Mesenchymal stem cell (in vitro differentiated cells and primary cell): ENCODE results near the gene VIPR2.

ENCODE experiments used
- DNase-seq: peaks from one replicate; pipeline ENCODE4 v3.0.0-alpha.2; 2013
- H2AFZ ChIP-seq: one replicate; pipeline ENCODE4 v1.6.1; 2013; ENCODE audit warnings: low read depth, mild to moderate bottlenecking, control low read depth, inconsistent platforms, low read length, moderate library complexity
- H2AK5ac ChIP-seq: 2 replicates; pipeline ENCODE4 v1.6.1; 2013; ENCODE audit warnings: low read length, moderate library complexity, mild to moderate bottlenecking, inconsistent platforms; ENCODE audit not compliant: severe bottlenecking
- H2BK120ac ChIP-seq: one replicate; pipeline ENCODE4 v1.6.1; 2013; ENCODE audit warnings: low read depth, mild to moderate bottlenecking, inconsistent platforms, low read length, moderate library complexity
- H2BK12ac ChIP-seq, 2 experiments: one replicate each; pipeline ENCODE4 v1.6.1; 2013; ENCODE audit warnings: inconsistent platforms in 2 of 2, low read length in 2 of 2, mild to moderate bottlenecking in 2 of 2, moderate library complexity in 2 of 2, control low read depth in 1 of 2
- H2BK15ac ChIP-seq: one replicate; pipeline ENCODE4 v1.6.1; 2013; ENCODE audit warnings: mild to moderate bottlenecking, low read depth, inconsistent platforms; ENCODE audit not compliant: poor library complexity, severe bottlenecking
- H2BK5ac ChIP-seq: 2 replicates; pipeline ENCODE4 v1.6.1; 2013; ENCODE audit warnings: low read depth, mild to moderate bottlenecking, low read length, control low read depth, inconsistent platforms; ENCODE audit not compliant: poor library complexity, severe bottlenecking
- H3K14ac ChIP-seq, 2 experiments: one replicate each; pipeline ENCODE4 v1.6.1; 2013; ENCODE audit warnings: inconsistent platforms in 2 of 2, low read length in 2 of 2, control low read depth in 1 of 2, mild to moderate bottlenecking in 1 of 2, moderate library complexity in 1 of 2
- H3K18ac ChIP-seq, 2 experiments: one replicate each; pipeline ENCODE4 v1.6.1; 2013; ENCODE audit warnings: inconsistent platforms in 2 of 2, low read length in 2 of 2, control low read depth in 1 of 2, low read depth in 1 of 2, mild to moderate bottlenecking in 1 of 2
- H3K23ac ChIP-seq, 2 experiments: one replicate each; pipeline ENCODE4 v1.6.1; 2013; ENCODE audit warnings: inconsistent platforms in 2 of 2, low read length in 2 of 2, mild to moderate bottlenecking in 2 of 2, moderate library complexity in 2 of 2, control low read depth in 1 of 2
- H3K27ac ChIP-seq: 2 replicates; pipeline ENCODE4 v1.5.1; 2013; ENCODE audit warnings: mild to moderate bottlenecking, moderate library complexity, low read length, control low read depth, inconsistent platforms; ENCODE audit not compliant: poor library complexity, severe bottlenecking
- H3K27me3 ChIP-seq, 2 experiments: 2 replicates each; pipeline versions ENCODE4 v1.6.1 to v1.7.0; 2013; ENCODE audit warnings: low read length in 2 of 2, mild to moderate bottlenecking in 2 of 2, moderate library complexity in 2 of 2, control low read depth in 1 of 2, inconsistent platforms in 1 of 2; ENCODE audit not compliant: control insufficient read depth in 1 of 2, insufficient read depth in 1 of 2
- H3K36me3 ChIP-seq, 2 experiments: 2 replicates each; pipeline versions ENCODE4 v1.6.1 to v1.7.0; 2013; ENCODE audit warnings: low read length in 2 of 2, control low read depth in 1 of 2, inconsistent platforms in 1 of 2, low read depth in 1 of 2, mild to moderate bottlenecking in 1 of 2; ENCODE audit not compliant: insufficient read depth in 2 of 2, control insufficient read depth in 1 of 2
- H3K4ac ChIP-seq, 2 experiments: one replicate each; pipeline ENCODE4 v1.6.1; 2013; ENCODE audit warnings: inconsistent platforms in 2 of 2, low read length in 2 of 2, mild to moderate bottlenecking in 2 of 2, moderate library complexity in 2 of 2, control low read depth in 1 of 2, low read depth in 1 of 2
- H3K4me1 ChIP-seq: 2 replicates; pipeline ENCODE4 v1.6.1; 2013; ENCODE audit warnings: low read depth, low read length, control low read depth; ENCODE audit not compliant: control insufficient read depth, insufficient read depth
- H3K4me2 ChIP-seq: 2 replicates; pipeline ENCODE4 v1.6.1; 2013; ENCODE audit warnings: low read length, mild to moderate bottlenecking, inconsistent platforms; ENCODE audit not compliant: poor library complexity, severe bottlenecking
- H3K4me3 ChIP-seq, 2 experiments: 2 replicates each; pipeline versions ENCODE4 v1.5.1 to v1.7.0; 2013; ENCODE audit warnings: low read length in 2 of 2, mild to moderate bottlenecking in 2 of 2, control low read depth in 1 of 2, low read depth in 1 of 2; ENCODE audit not compliant: insufficient read depth in 1 of 2
- H3K79me1 ChIP-seq: replicated peaks from 2 replicates; pipeline ENCODE4 v1.6.1; 2013; ENCODE audit warnings: mild to moderate bottlenecking, control low read depth, low read length, inconsistent platforms; ENCODE audit not compliant: poor library complexity, severe bottlenecking
- H3K9ac ChIP-seq: 2 replicates; pipeline ENCODE4 v1.7.0; 2013; ENCODE audit warnings: mild to moderate bottlenecking, low read length, moderate library complexity
- H3K9me3 ChIP-seq: 2 replicates; pipeline ENCODE4 v1.7.0; 2013; ENCODE audit warnings: mild to moderate bottlenecking, low read length; ENCODE audit not compliant: control insufficient read depth
- H4K8ac ChIP-seq: one replicate; pipeline ENCODE4 v1.6.1; 2013; ENCODE audit warnings: inconsistent platforms, mild to moderate bottlenecking, low read length, moderate library complexity
- H4K91ac ChIP-seq: one replicate; pipeline ENCODE4 v1.6.1; 2013; ENCODE audit warnings: mild to moderate bottlenecking, low read length, inconsistent platforms
- WGBS: methylation state at CpG from one replicate; pipeline ENCODE4 v1.1.7; 2013; ENCODE audit warnings: mixed read lengths; 5-methylcytosine and 5-hydroxymethylcytosine counted together

The VIPR2 gene

DNA sequence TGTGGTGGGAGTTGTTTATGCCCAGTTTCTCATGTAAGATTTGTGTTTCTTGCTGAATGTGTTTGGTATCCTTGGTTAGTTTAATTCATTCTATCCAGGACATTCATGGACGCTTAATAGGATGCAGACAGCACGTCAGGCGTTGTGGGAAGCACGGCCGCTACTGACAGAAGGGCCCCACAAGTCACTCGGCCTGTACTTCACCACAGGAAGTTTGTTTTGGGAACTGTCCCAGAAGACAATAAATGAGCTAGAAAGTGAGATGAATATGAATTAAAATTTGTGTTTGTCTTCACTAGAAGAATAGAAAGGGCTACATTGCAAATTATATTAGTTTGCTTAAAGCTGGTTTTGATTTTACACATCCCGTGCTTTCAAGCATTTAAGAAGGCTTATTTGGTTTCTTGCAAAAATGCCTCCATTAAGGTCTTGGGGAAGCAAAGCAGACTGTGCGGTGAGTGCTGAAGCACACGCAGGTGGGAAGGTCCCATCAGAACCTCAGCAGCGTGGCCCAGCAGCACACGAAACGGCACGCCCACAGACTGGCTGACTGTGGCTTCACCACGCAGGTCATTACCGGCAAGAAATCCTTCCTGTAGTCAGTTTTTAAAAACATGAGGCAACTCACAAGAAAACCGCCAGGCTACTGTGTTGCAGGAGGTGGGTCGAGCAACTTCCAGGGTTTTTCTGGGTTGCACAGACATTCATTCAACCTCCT is 74.1 kb downstream of the VIPR2 start:
- Histone ChIP-seq H3K18ac (no peak overlapping the region), H2BK120ac (no peak overlapping the region), H3K27ac (no peak overlapping the region), H2AK5ac (no peak overlapping the region), H3K36me3 (no peaks in the 10 kb centered on the region), H3K4ac (no peak overlapping the region), H2BK12ac (no peak overlapping the region), H3K14ac (no peak overlapping the region), H3K4me3 (no peak overlapping the region), H2BK5ac (no peak overlapping the region), H3K23ac (no peak overlapping the region), H2AFZ (no peak overlapping the region), H3K4me2 (no peak overlapping the region), H3K79me1 (no peaks in the 10 kb centered on the region), H3K4me1 (no peaks in the 10 kb centered on the region), H4K8ac (no peak overlapping the region), H2BK15ac (no peak overlapping the region), H3K9me3 (no peaks in the 10 kb centered on the region), H3K27me3 (no peaks in the 10 kb centered on the region), H3K9ac (no peak overlapping the region), H4K91ac (no peak overlapping the region)
- no peak for DNase-seq
- 64% methylated on average over 17 of the region's 17 CpGs for WGBS

DNA sequence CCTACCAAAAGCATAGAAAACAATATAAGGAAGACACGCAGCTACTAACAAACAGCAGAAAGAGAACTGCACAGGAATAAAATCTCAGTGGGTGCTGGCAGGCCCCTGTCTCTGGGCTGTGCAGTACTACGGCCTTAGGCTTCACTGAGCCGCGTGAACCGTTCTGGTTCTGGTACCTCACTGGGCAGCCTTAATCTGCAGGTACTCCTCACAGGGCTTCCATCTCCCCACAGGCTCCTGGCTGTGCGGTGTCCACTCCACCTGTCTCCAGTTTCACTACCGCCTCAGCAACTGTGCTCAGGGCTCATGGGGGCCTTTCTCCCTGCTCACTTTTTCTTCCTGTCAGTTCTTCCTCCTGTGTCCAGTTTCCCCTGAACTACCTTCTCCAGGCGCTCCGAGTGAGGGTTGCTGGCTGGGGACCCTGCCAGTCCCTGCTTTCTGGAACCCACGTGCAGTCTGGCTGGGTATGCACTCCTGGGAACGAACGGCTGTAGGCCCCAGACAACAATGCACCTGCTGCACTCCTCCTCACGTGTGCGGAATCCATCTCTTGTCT is 75.7 kb downstream of the VIPR2 start:
- H2BK120ac ChIP-seq: no peak overlapping the region
- no peak overlapping the region for H3K27ac ChIP-seq
- no peaks in the 10 kb centered on the region for H3K79me1 ChIP-seq
- H2AFZ ChIP-seq: no peak overlapping the region
- no peak overlapping the region for H2BK12ac ChIP-seq
- H3K36me3 ChIP-seq: no peaks in the 10 kb centered on the region
- no peak overlapping the region for H3K4me2 ChIP-seq
- H2AK5ac ChIP-seq: no peak overlapping the region
- no peaks in the 10 kb centered on the region for H3K27me3 ChIP-seq
- no peak overlapping the region for H3K14ac ChIP-seq
- H4K8ac ChIP-seq: no peak overlapping the region
- no peak overlapping the region for H3K23ac ChIP-seq
- peak overlapping the region; percentile 38 for H3K9ac ChIP-seq
- no peaks in the 10 kb centered on the region for H3K4me1 ChIP-seq
- no peaks in the 10 kb centered on the region for H3K9me3 ChIP-seq
- WGBS: 82% methylated on average over 12 of the region's 14 CpGs
- no peak overlapping the region for H2BK15ac ChIP-seq
- no peak overlapping the region for H3K4me3 ChIP-seq
- H3K4ac ChIP-seq: no peak overlapping the region
- H4K91ac ChIP-seq: no peak overlapping the region
- no peak overlapping the region for H2BK5ac ChIP-seq
- no peak for DNase-seq
- H3K18ac ChIP-seq: no peak overlapping the region

DNA sequence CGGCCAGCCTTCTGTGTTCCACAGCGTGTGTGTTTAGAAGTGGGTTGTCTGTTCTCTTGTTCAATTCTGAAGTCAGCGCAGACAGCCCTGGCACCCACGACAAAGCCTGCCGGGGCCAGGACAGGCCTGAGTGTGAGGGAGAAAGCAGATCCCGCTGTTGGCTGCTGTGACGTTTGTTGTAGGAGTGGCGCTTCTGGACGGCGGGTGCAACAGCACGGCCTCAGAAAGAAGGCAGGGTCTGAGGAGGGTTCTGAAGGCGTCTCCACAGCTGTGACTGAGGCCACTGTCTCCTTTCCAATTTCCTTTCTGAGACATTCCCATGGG is 76.2 kb downstream of the VIPR2 start:
- H4K91ac ChIP-seq: no peak overlapping the region
- H4K8ac ChIP-seq: no peak overlapping the region
- no peaks in the 10 kb centered on the region for H3K36me3 ChIP-seq
- H2BK15ac ChIP-seq: no peak overlapping the region
- no peak overlapping the region for H3K4me2 ChIP-seq
- no peak overlapping the region for H3K14ac ChIP-seq
- H3K23ac ChIP-seq: no peak overlapping the region
- peak overlapping the region; percentile 38 for H3K9ac ChIP-seq
- no peaks in the 10 kb centered on the region for H3K79me1 ChIP-seq
- H2BK5ac ChIP-seq: no peak overlapping the region
- H3K27ac ChIP-seq: no peak overlapping the region
- 68% methylated on average over 12 of the region's 12 CpGs for WGBS
- no peak overlapping the region for H3K4me3 ChIP-seq
- no peak overlapping the region for H3K18ac ChIP-seq
- H3K4me1 ChIP-seq: no peaks in the 10 kb centered on the region
- H2BK120ac ChIP-seq: no peak overlapping the region
- H3K27me3 ChIP-seq: no peaks in the 10 kb centered on the region
- H2AFZ ChIP-seq: no peak overlapping the region
- no peak for DNase-seq
- H2BK12ac ChIP-seq: no peak overlapping the region
- no peak overlapping the region for H3K4ac ChIP-seq
- no peaks in the 10 kb centered on the region for H3K9me3 ChIP-seq
- H2AK5ac ChIP-seq: no peak overlapping the region

DNA sequence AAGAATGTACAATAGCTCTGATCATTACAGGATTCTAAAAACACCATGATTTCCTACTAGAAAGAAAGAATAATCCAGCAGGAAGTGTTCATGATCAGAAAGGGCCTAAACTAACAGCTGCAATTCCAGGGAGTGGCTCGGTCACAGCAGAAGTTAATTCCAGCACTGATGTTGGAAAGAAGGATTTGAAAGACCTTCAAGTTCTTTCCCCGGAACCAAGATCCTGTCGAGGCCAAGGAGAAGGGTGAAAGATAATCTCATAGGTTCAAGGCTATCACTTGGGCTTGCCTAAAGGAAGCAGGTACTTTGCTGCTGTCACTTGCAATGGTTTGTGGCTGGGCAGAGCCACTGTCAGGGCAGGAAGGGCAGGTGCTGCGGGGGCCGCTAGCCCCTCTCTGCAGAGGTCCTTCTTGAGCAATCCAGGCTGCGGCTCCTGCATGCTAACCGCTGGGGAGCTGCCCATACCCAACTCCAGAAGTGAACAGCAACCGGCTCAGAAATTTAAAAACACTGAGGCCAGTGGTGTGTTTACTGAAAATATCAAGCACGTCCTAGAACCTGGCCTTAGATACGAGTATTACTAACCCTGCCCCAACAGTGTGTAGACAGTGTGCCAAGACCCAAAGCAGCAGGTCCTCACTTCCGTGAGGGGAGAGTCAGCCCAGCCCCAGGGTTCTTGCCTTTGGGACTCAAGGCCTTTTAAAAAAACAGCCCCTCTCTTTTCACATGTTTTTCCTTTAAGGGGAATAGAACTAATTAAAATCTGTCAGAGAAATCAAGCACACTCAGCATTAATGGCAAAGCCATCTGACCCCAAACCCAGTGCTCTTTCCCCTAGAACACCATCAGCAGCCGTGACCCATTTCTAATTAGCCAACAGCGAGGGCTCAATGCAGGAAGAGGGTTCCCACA is 76.8 kb downstream of the VIPR2 start:
- Histone ChIP-seq H3K27ac (no peak overlapping the region), H3K36me3 (no peaks in the 10 kb centered on the region), H3K9ac (peak overlapping the region; percentile 38), H3K9me3 (no peaks in the 10 kb centered on the region), H4K91ac (no peak overlapping the region), H3K4me3 (no peak overlapping the region), H2BK120ac (no peak overlapping the region), H3K14ac (no peak overlapping the region), H2BK12ac (no peak overlapping the region), H3K27me3 (no peaks in the 10 kb centered on the region), H2BK15ac (no peak overlapping the region), H3K4me2 (no peak overlapping the region), H3K4me1 (no peaks in the 10 kb centered on the region), H4K8ac (no peak overlapping the region), H2AFZ (no peak overlapping the region), H3K18ac (no peak overlapping the region), H2BK5ac (no peak overlapping the region), H2AK5ac (no peak overlapping the region), H3K4ac (no peak overlapping the region), H3K23ac (no peak overlapping the region), H3K79me1 (no peaks in the 10 kb centered on the region)
- WGBS: 88% methylated on average over 13 of the region's 13 CpGs
- no peak for DNase-seq
